ENCODE results near the gene GIGYF2. TPM values are rescaled to one million over a fixed set of nuclear protein-coding genes. Genes with fewer than 3 reads are reported as not detected.

The GIGYF2 gene
- total and polyA plus RNA-seq, 2 of the 4 experiments (the other 2 are of a cell fraction): 14.7 to 66.0 TPM

- no peak overlapping the region for H2AK9ac ChIP-seq (replicated peaks; ENCODE audit: low read depth, low read length, poor library complexity)
- CTCF ChIA-PET: no interaction called here
- no peak overlapping the region for H2BK15ac ChIP-seq (ENCODE audit: low read depth, low read length)
- no peaks in the 10 kb centered on the region for H4K20me1 ChIP-seq (ENCODE audit: insufficient read depth, low read length)
- WGBS, 2 experiments (ENCODE audit: extremely low coverage in 2 of 2, insufficient read length in 1 of 2): no CpG with 5 or more reads among the region's 3 CpGs
- no peak overlapping the region for H3K56ac ChIP-seq (ENCODE audit: extremely low read depth, insufficient read depth, low read length)
- no peak overlapping the region for H2BK5ac ChIP-seq (ENCODE audit: low read depth, low read length, poor library complexity, severe bottlenecking)
- no peak overlapping the region for H3K9ac ChIP-seq (ENCODE audit: low read depth, low read length)
- no peak overlapping the region for H3K14ac ChIP-seq (replicated peaks; ENCODE audit: low read depth, low read length)
- no peak overlapping the region for H3K4ac ChIP-seq (ENCODE audit: low read depth, low read length)
- H3K27me3 ChIP-seq (ENCODE audit: control insufficient read depth, insufficient read depth, low read length): no peaks in the 10 kb centered on the region
- H4K5ac ChIP-seq (ENCODE audit: low read depth, low read length): no peak overlapping the region
- POLR2A ChIA-PET (ENCODE audit: unreplicated experiment): no interaction called here
- no TSS peak for BruUV-seq (replicated peaks)
- no peak for DNase-seq
- H2BK20ac ChIP-seq (ENCODE audit: low read depth, low read length): no peak overlapping the region
- H2BK120ac ChIP-seq (ENCODE audit: low read depth, low read length): no peak overlapping the region
- in situ Hi-C loops (cut with MboI; ENCODE audit: low sequenced_read_pairs): no loop called here
- H3K4me1 ChIP-seq (ENCODE audit: control insufficient read depth, insufficient read depth, low read length): peaks cover 2% of the 10 kb centered on the region; the same call in 1 of the 2 replicates
- no peak overlapping the region for H3K4me3 ChIP-seq (ENCODE audit: insufficient read depth, low read depth, low read length)
- no peak overlapping the region for H3K27ac ChIP-seq (ENCODE audit: insufficient read depth, low read length)
- no peak overlapping the region for H4K91ac ChIP-seq (ENCODE audit: insufficient read depth, low read depth, low read length)
- H2AK5ac ChIP-seq (ENCODE audit: low read depth, low read length): no peak overlapping the region
- no peak overlapping the region for H3K18ac ChIP-seq (ENCODE audit: low read depth, low read length)
- H3K79me1 ChIP-seq (ENCODE audit: low read depth in 1 of 2, low read length in 2 of 2): peaks cover 0 to 5% of the 10 kb centered on the region in 2 experiments; a peak in 1 of 4 replicates
- TF ChIP-seq RFX5 (IDR thresholded peaks at IDR 0.05; ENCODE audit: low read depth, low read length): no peak
- no peak for TF ChIP-seq MAFK (IDR thresholded peaks at IDR 0.05; ENCODE audit: low read depth, low read length)
- no peak for TF ChIP-seq MXI1 (IDR thresholded peaks at IDR 0.05; ENCODE audit: borderline replicate concordance, low read depth, low read length)
- no peak for TF ChIP-seq CEBPB (IDR thresholded peaks at IDR 0.05; ENCODE audit: low read depth, low read length)
- intact Hi-C loops (cut with micrococcal nuclease): no loop called here
- H2AFZ ChIP-seq (replicated peaks; ENCODE audit: low read length, poor library complexity): no peak overlapping the region
- peaks cover 28% of the 10 kb centered on the region for H3K36me3 ChIP-seq (ENCODE audit: control insufficient read depth, insufficient read depth, low read length)
- no peaks in the 10 kb centered on the region; the same call in 1 of the 2 replicates for H3K9me1 ChIP-seq (ENCODE audit: insufficient read depth, low read length)
- no peaks in the 10 kb centered on the region for H3K9me3 ChIP-seq (ENCODE audit: control insufficient read depth, insufficient read depth, low read length)
- no peak overlapping the region for H4K8ac ChIP-seq (ENCODE audit: low read depth in 2 of 2, low read length in 2 of 2)
- ATAC-seq (ENCODE audit: low read depth): no peak
- no peak overlapping the region for H3K23ac ChIP-seq (ENCODE audit: low read depth, low read length)
- H3K4me2 ChIP-seq (ENCODE audit: low read depth, low read length): no peak overlapping the region
- dilution Hi-C loops (cut with HindIII; ENCODE audit: low sequenced_read_pairs, unreplicated experiment): no loop called here
Measured at GRCh38 chr2:232817756-232818155, 120.6 kb downstream of the GIGYF2 start.

All from IMR-90 (cell line).